ENCODE data around the gene C14orf180. TPM values are rescaled to one million over a fixed set of nuclear protein-coding genes. Genes with fewer than 3 reads are reported as not detected.

Gene C14orf180
- total RNA-seq, 3 donors from 2014 or later, result 0.19 to 0.61 (median 0.54) TPM

DNA sequence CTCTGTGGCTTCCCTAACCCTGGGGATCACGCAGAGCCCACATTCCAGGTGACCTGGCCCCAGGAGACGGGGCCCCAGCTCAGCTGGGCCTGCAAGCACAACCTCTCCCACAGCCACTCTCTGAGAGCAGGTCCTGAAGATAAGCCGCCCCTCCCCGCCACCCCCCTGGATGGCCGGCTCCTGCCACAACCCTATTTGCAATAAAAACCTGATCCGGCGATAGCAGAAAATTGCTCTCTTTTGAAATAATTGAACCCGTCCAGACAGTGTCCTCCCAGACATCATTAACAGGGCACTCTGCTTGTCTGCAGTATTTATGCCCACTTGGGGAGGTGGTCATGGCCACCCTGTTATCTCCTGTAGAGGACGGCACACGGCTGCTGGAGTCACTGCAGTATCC, 5.0 kb downstream of the C14orf180 start:
- no peaks in the 10 kb centered on the region for H3K9me3 ChIP-seq
- TF ChIP-seq, protein P1, sequence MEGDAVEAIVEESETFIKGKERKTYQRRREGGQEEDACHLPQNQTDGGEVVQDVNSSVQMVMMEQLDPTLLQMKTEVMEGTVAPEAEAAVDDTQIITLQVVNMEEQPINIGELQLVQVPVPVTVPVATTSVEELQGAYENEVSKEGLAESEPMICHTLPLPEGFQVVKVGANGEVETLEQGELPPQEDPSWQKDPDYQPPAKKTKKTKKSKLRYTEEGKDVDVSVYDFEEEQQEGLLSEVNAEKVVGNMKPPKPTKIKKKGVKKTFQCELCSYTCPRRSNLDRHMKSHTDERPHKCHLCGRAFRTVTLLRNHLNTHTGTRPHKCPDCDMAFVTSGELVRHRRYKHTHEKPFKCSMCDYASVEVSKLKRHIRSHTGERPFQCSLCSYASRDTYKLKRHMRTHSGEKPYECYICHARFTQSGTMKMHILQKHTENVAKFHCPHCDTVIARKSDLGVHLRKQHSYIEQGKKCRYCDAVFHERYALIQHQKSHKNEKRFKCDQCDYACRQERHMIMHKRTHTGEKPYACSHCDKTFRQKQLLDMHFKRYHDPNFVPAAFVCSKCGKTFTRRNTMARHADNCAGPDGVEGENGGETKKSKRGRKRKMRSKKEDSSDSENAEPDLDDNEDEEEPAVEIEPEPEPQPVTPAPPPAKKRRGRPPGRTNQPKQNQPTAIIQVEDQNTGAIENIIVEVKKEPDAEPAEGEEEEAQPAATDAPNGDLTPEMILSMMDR (IDR thresholded peaks at IDR 0.05), result no peak
- intact Hi-C loops (cut with DNase I, micrococcal nuclease), result no loop called here
- DNase-seq, result no peak
- H3K4me3 ChIP-seq, result no peak overlapping the region
- no peaks in the 10 kb centered on the region for H3K36me3 ChIP-seq (ENCODE audit: low read depth)
- no peak for ATAC-seq
- peaks cover 4% of the 10 kb centered on the region for H3K4me1 ChIP-seq (ENCODE audit: low read depth)

DNA sequence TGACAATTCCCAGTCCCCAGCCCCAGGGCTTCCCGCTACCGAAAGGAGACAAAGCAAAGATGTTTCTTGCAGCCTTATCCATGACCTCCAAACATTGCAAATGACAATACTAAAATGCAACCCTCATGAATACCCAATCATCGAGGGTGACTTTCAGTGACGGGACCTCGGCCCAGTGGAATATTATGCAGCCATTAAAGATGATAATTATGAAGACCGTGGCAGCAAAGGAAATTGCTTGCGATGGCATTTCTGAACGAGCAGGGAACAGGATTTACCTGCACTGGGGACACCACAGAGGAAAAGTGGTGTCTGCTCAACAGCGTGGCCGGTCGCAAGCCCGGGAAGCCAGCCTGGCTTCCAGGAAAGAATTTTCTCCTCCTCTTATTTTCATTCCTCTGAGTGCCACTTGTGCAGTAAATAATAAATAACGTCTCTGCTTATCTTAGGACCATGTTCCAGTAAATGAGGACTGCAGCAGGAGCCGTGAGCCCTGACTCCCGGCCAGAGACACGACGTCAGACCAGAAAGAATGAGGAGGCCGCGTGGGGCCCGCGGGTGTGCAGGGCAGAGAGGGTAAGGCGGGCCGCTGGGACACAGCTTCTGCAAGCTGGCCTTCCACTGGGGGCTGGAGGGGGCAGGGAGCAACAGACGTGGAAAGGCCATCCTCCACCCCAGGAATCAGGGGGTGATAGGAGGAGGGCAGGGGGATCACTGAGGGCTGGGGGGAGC, 6.6 kb downstream of the C14orf180 start:
- intact Hi-C loops (cut with DNase I, micrococcal nuclease), result no loop called here
- Histone ChIP-seq H3K36me3 (ENCODE audit: low read depth) (no peaks in the 10 kb centered on the region), H3K4me3 (no peak overlapping the region), H3K4me1 (ENCODE audit: low read depth) (no peaks in the 10 kb centered on the region), H3K9me3 (no peaks in the 10 kb centered on the region)
- ATAC-seq (no peak), DNase-seq (no peak)
- TF ChIP-seq, protein P1 (IDR thresholded peaks at IDR 0.05), result no peak

DNA sequence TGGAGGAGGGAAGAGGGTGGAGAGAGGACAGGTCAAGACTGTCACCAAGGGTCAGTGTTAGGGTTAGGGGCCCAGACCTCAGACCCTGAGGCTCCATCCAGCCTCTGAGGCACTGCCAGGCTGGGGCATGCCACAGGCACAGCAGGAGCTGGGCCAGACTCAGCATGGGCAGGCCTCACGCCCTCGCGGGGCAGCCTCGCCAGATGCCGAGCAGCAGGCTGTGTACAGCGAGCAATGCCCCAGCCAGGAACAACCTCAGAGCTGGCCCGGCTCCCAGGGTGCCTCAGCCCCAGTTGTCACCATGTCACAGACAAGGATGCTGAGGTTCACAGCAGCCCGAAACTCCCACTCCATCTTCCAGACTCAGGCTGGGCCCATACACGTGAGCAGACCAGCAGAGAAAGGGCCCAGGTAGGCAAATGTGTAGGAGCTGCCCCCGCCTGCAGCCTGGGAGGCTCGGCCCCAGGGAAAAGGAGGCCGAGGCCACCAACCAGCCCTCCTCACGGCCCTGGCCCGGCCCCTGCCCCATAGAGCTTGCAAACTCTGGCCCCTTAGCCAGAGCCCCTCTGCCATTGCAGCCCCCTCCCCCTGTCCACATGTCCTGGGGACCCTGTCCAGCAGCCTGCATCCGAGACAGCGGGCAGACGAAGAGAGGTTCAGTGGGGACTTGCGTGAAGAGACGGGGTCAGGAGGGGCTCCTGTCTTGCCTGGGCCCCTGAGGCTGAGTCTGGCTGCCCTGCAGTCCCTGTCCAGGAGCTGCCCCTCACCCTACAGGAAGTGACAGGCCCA, 7.5 kb downstream of the C14orf180 start:
- TF ChIP-seq, protein P1 (IDR thresholded peaks at IDR 0.05), result no peak
- DNase-seq (no peak), ATAC-seq (peak; percentile 13)
- H3K4me1 ChIP-seq (ENCODE audit: low read depth), result no peaks in the 10 kb centered on the region
- H3K9me3 ChIP-seq, result no peaks in the 10 kb centered on the region
- no peak overlapping the region for H3K4me3 ChIP-seq
- intact Hi-C loops (cut with DNase I, micrococcal nuclease), result no loop called here
- H3K36me3 ChIP-seq (ENCODE audit: low read depth), result no peaks in the 10 kb centered on the region

DNA sequence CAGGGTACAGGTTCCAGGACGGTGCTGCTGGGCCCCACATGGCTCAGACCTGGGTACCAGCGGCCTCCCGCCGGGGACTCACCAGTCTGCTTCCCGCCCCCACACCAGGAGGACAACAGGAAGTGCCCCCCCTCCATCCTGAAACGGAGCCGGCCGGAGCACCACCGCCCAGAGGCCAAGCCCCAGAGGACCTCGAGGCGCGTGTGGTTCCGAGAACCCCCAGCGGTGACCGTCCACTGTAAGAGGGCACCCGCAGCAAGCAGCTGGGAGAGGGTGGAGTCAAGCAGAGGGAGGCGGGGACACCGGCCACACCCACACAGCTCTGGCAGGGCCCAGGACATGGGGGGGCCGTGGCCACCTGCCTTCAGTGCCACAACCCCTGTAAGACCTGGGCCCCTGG, 8.1 kb downstream of the C14orf180 start:
- ATAC-seq, result peak; percentile 13
- intact Hi-C loops (cut with DNase I, micrococcal nuclease), result no loop called here
- TF ChIP-seq, protein P1 (IDR thresholded peaks at IDR 0.05), result no peak

DNA sequence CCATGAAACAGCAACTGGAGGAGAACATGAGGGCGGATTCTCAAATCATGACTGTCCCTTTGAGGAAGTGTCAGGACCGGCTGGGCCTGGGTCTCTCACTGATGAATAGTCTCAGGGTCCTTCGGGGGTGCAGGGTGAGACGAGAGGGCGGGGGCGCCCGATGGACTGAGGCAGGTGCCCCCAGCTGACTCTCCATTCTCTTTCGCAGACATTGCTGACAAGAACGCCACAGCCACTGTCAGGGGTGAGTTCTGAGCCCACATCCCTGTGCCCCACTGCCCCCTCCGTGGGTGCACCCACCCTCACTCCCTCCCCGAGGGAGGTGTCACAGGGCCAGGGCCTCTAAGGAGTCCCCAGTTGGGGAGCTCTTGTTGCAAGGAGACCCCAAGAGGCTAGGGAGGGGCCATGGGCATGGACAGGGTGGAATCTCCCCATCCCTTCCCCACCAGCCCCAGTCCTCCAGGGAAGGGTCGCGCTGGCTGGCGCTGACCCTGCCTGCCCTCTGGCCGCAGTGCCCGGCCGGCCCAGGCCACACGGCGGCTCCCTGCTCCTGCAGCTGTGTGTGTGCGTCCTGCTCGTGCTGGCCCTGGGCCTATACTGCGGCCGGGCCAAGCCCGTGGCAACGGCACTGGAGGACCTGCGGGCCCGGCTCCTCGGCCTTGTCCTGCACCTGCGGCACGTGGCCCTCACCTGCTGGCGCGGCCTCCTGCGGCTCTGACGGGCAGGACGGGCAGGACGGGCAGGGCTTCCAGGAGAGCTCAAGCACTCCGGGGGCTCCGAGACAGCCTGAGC, 8.7 kb downstream of the C14orf180 start:
- TF ChIP-seq, protein P1 (IDR thresholded peaks at IDR 0.05), result no peak
- ATAC-seq (no peak), DNase-seq (no peak)

More for the DNA sequence above, 8.1 kb downstream of the C14orf180 start:
- Histone ChIP-seq H3K4me1 (ENCODE audit: low read depth) (no peaks in the 10 kb centered on the region), H3K36me3 (ENCODE audit: low read depth) (no peaks in the 10 kb centered on the region), H3K4me3 (no peak overlapping the region), H3K9me3 (no peaks in the 10 kb centered on the region)
- no peak for DNase-seq

More for the DNA sequence above, 8.7 kb downstream of the C14orf180 start:
- H3K9me3 ChIP-seq, result no peaks in the 10 kb centered on the region
- H3K4me1 ChIP-seq (ENCODE audit: low read depth), result no peaks in the 10 kb centered on the region
- intact Hi-C loops (cut with DNase I, micrococcal nuclease), result no loop called here
- no peaks in the 10 kb centered on the region for H3K36me3 ChIP-seq (ENCODE audit: low read depth)
- H3K4me3 ChIP-seq, result no peak overlapping the region

Measured in mucosa of descending colon (tissue), 3 donors.